Mesenchymal stem cell (in vitro differentiated cells and primary cell): Measurements from ENCODE around the gene LMNTD1.
"Not testable (repeated sequence)": the region's sequence is repeated elsewhere in the genome, so short reads cannot be mapped to it uniquely, and the experiment has no call there.

ENCODE experiments used
- DNase-seq: peaks from one replicate; pipeline ENCODE4 v3.0.0-alpha.2; 2013
- H2AFZ ChIP-seq: one replicate; pipeline ENCODE4 v1.6.1; 2013; ENCODE audit warnings: low read depth, mild to moderate bottlenecking, control low read depth, inconsistent platforms, low read length, moderate library complexity
- H2AK5ac ChIP-seq: 2 replicates; pipeline ENCODE4 v1.6.1; 2013; ENCODE audit warnings: low read length, moderate library complexity, mild to moderate bottlenecking, inconsistent platforms; ENCODE audit not compliant: severe bottlenecking
- H2BK120ac ChIP-seq: one replicate; pipeline ENCODE4 v1.6.1; 2013; ENCODE audit warnings: low read depth, mild to moderate bottlenecking, inconsistent platforms, low read length, moderate library complexity
- H2BK12ac ChIP-seq, 2 experiments: one replicate each; pipeline ENCODE4 v1.6.1; 2013; ENCODE audit warnings: inconsistent platforms in 2 of 2, low read length in 2 of 2, mild to moderate bottlenecking in 2 of 2, moderate library complexity in 2 of 2, control low read depth in 1 of 2
- H2BK15ac ChIP-seq: one replicate; pipeline ENCODE4 v1.6.1; 2013; ENCODE audit warnings: mild to moderate bottlenecking, low read depth, inconsistent platforms; ENCODE audit not compliant: poor library complexity, severe bottlenecking
- H2BK5ac ChIP-seq: 2 replicates; pipeline ENCODE4 v1.6.1; 2013; ENCODE audit warnings: low read depth, mild to moderate bottlenecking, low read length, control low read depth, inconsistent platforms; ENCODE audit not compliant: poor library complexity, severe bottlenecking
- H3K14ac ChIP-seq, 2 experiments: one replicate each; pipeline ENCODE4 v1.6.1; 2013; ENCODE audit warnings: inconsistent platforms in 2 of 2, low read length in 2 of 2, control low read depth in 1 of 2, mild to moderate bottlenecking in 1 of 2, moderate library complexity in 1 of 2
- H3K18ac ChIP-seq, 2 experiments: one replicate each; pipeline ENCODE4 v1.6.1; 2013; ENCODE audit warnings: inconsistent platforms in 2 of 2, low read length in 2 of 2, control low read depth in 1 of 2, low read depth in 1 of 2, mild to moderate bottlenecking in 1 of 2
- H3K23ac ChIP-seq, 2 experiments: one replicate each; pipeline ENCODE4 v1.6.1; 2013; ENCODE audit warnings: inconsistent platforms in 2 of 2, low read length in 2 of 2, mild to moderate bottlenecking in 2 of 2, moderate library complexity in 2 of 2, control low read depth in 1 of 2
- H3K27ac ChIP-seq: 2 replicates; pipeline ENCODE4 v1.5.1; 2013; ENCODE audit warnings: mild to moderate bottlenecking, moderate library complexity, low read length, control low read depth, inconsistent platforms; ENCODE audit not compliant: poor library complexity, severe bottlenecking
- H3K27me3 ChIP-seq, 2 experiments: 2 replicates each; pipeline versions ENCODE4 v1.6.1 to v1.7.0; 2013; ENCODE audit warnings: low read length in 2 of 2, mild to moderate bottlenecking in 2 of 2, moderate library complexity in 2 of 2, control low read depth in 1 of 2, inconsistent platforms in 1 of 2; ENCODE audit not compliant: control insufficient read depth in 1 of 2, insufficient read depth in 1 of 2
- H3K36me3 ChIP-seq, 2 experiments: 2 replicates each; pipeline versions ENCODE4 v1.6.1 to v1.7.0; 2013; ENCODE audit warnings: low read length in 2 of 2, control low read depth in 1 of 2, inconsistent platforms in 1 of 2, low read depth in 1 of 2, mild to moderate bottlenecking in 1 of 2; ENCODE audit not compliant: insufficient read depth in 2 of 2, control insufficient read depth in 1 of 2
- H3K4ac ChIP-seq, 2 experiments: one replicate each; pipeline ENCODE4 v1.6.1; 2013; ENCODE audit warnings: inconsistent platforms in 2 of 2, low read length in 2 of 2, mild to moderate bottlenecking in 2 of 2, moderate library complexity in 2 of 2, control low read depth in 1 of 2, low read depth in 1 of 2
- H3K4me1 ChIP-seq: 2 replicates; pipeline ENCODE4 v1.6.1; 2013; ENCODE audit warnings: low read depth, low read length, control low read depth; ENCODE audit not compliant: control insufficient read depth, insufficient read depth
- H3K4me2 ChIP-seq: 2 replicates; pipeline ENCODE4 v1.6.1; 2013; ENCODE audit warnings: low read length, mild to moderate bottlenecking, inconsistent platforms; ENCODE audit not compliant: poor library complexity, severe bottlenecking
- H3K4me3 ChIP-seq, 2 experiments: 2 replicates each; pipeline versions ENCODE4 v1.5.1 to v1.7.0; 2013; ENCODE audit warnings: low read length in 2 of 2, mild to moderate bottlenecking in 2 of 2, control low read depth in 1 of 2, low read depth in 1 of 2; ENCODE audit not compliant: insufficient read depth in 1 of 2
- H3K79me1 ChIP-seq: replicated peaks from 2 replicates; pipeline ENCODE4 v1.6.1; 2013; ENCODE audit warnings: mild to moderate bottlenecking, control low read depth, low read length, inconsistent platforms; ENCODE audit not compliant: poor library complexity, severe bottlenecking
- H3K9ac ChIP-seq: 2 replicates; pipeline ENCODE4 v1.7.0; 2013; ENCODE audit warnings: mild to moderate bottlenecking, low read length, moderate library complexity
- H3K9me3 ChIP-seq: 2 replicates; pipeline ENCODE4 v1.7.0; 2013; ENCODE audit warnings: mild to moderate bottlenecking, low read length; ENCODE audit not compliant: control insufficient read depth
- H4K8ac ChIP-seq: one replicate; pipeline ENCODE4 v1.6.1; 2013; ENCODE audit warnings: inconsistent platforms, mild to moderate bottlenecking, low read length, moderate library complexity
- H4K91ac ChIP-seq: one replicate; pipeline ENCODE4 v1.6.1; 2013; ENCODE audit warnings: mild to moderate bottlenecking, low read length, inconsistent platforms
- WGBS: methylation state at CpG from one replicate; pipeline ENCODE4 v1.1.7; 2013; ENCODE audit warnings: mixed read lengths; 5-methylcytosine and 5-hydroxymethylcytosine counted together

The LMNTD1 gene

GRCh38 chr12:25488956-25489870, 63.9 kb downstream of the LMNTD1 start:
- not testable (repeated sequence) for H2AK5ac ChIP-seq, H3K36me3 ChIP-seq, H3K4ac ChIP-seq, H2AFZ ChIP-seq, H3K18ac ChIP-seq, H4K8ac ChIP-seq, H2BK15ac ChIP-seq, H3K4me3 ChIP-seq, DNase-seq, H2BK12ac ChIP-seq, H3K79me1 ChIP-seq, H2BK120ac ChIP-seq, H3K9ac ChIP-seq, H4K91ac ChIP-seq, H3K4me2 ChIP-seq, H3K14ac ChIP-seq, H3K4me1 ChIP-seq, H3K27me3 ChIP-seq, H3K23ac ChIP-seq, H3K9me3 ChIP-seq, H2BK5ac ChIP-seq, H3K27ac ChIP-seq
- 76% methylated on average over 20 of the region's 33 CpGs for WGBS

GRCh38 chr12:25482625-25483024, 70.5 kb downstream of the LMNTD1 start:
- Histone ChIP-seq H3K9me3 (no peaks in the 10 kb centered on the region), H3K18ac (no peak overlapping the region), H3K36me3 (no peaks in the 10 kb centered on the region), H3K27me3 (no peaks in the 10 kb centered on the region), H3K4me1 (no peaks in the 10 kb centered on the region), H2BK5ac (no peak overlapping the region), H2BK120ac (no peak overlapping the region), H3K79me1 (no peaks in the 10 kb centered on the region), H3K14ac (no peak overlapping the region), H3K9ac (peak overlapping the region; percentile 51), H2AK5ac (no peak overlapping the region), H3K4me2 (no peak overlapping the region), H3K4me3 (no peak overlapping the region), H3K27ac (no peak overlapping the region), H2BK15ac (no peak overlapping the region), H2AFZ (no peak overlapping the region), H3K23ac (no peak overlapping the region), H4K8ac (no peak overlapping the region), H4K91ac (no peak overlapping the region), H3K4ac (no peak overlapping the region), H2BK12ac (no peak overlapping the region)
- peak; percentile 30 for DNase-seq
- 0% methylated on average over 1 of the region's 5 CpGs for WGBS

GRCh38 chr12:25480145-25480544, 72.9 kb downstream of the LMNTD1 start:
- 100% methylated on average over 1 of the region's 1 CpG for WGBS
- H3K36me3 ChIP-seq: no peaks in the 10 kb centered on the region
- H2AFZ ChIP-seq: no peak overlapping the region
- no peaks in the 10 kb centered on the region for H3K9me3 ChIP-seq
- H3K79me1 ChIP-seq: no peaks in the 10 kb centered on the region
- H2BK120ac ChIP-seq: no peak overlapping the region
- H2BK12ac ChIP-seq: no peak overlapping the region
- H2BK5ac ChIP-seq: no peak overlapping the region
- no peak overlapping the region for H4K91ac ChIP-seq
- H3K4ac ChIP-seq: no peak overlapping the region
- H3K27me3 ChIP-seq: no peaks in the 10 kb centered on the region
- H2AK5ac ChIP-seq: no peak overlapping the region
- H3K14ac ChIP-seq: no peak overlapping the region
- DNase-seq: no peak
- H3K4me1 ChIP-seq: no peaks in the 10 kb centered on the region
- H3K4me2 ChIP-seq: no peak overlapping the region
- no peak overlapping the region for H3K27ac ChIP-seq
- H4K8ac ChIP-seq: no peak overlapping the region
- H2BK15ac ChIP-seq: no peak overlapping the region
- no peak overlapping the region for H3K4me3 ChIP-seq
- H3K9ac ChIP-seq: no peak overlapping the region
- H3K18ac ChIP-seq: no peak overlapping the region
- no peak overlapping the region for H3K23ac ChIP-seq

- H3K4me1 ChIP-seq: no peaks in the 10 kb centered on the region
- H2BK15ac ChIP-seq: no peak overlapping the region
- no peaks in the 10 kb centered on the region for H3K79me1 ChIP-seq
- no peak overlapping the region for H4K8ac ChIP-seq
- H3K4ac ChIP-seq: no peak overlapping the region
- H3K14ac ChIP-seq: no peak overlapping the region
- H3K4me3 ChIP-seq: no peak overlapping the region
- H3K23ac ChIP-seq: no peak overlapping the region
- WGBS: 97% methylated on average over 5 of the region's 5 CpGs
- no peak overlapping the region for H3K18ac ChIP-seq
- H3K4me2 ChIP-seq: no peak overlapping the region
- H2BK12ac ChIP-seq: no peak overlapping the region
- H2AK5ac ChIP-seq: no peak overlapping the region
- DNase-seq: no peak
- H4K91ac ChIP-seq: no peak overlapping the region
- no peak overlapping the region for H2AFZ ChIP-seq
- H3K27me3 ChIP-seq: no peaks in the 10 kb centered on the region
- no peak overlapping the region for H3K9ac ChIP-seq
- no peak overlapping the region for H2BK5ac ChIP-seq
- no peaks in the 10 kb centered on the region for H3K36me3 ChIP-seq
- no peaks in the 10 kb centered on the region for H3K9me3 ChIP-seq
- no peak overlapping the region for H2BK120ac ChIP-seq
- H3K27ac ChIP-seq: no peak overlapping the region
Observed at GRCh38 chr12:25477217-25477616, 75.9 kb downstream of the LMNTD1 start.
